ENCODE data around the gene MTERF4.

MTERF4 gene

GRCh38 chr2:241112592-241112991 lies 10.5 kb upstream of the MTERF4 start:
- no peak overlapping the region for H3K4me3 ChIP-seq (ENCODE audit: control insufficient read depth, low read depth, low read length)
- no peak for TF ChIP-seq CTCF (conservative IDR thresholded peaks at IDR 0.05; ENCODE audit: control insufficient read depth, insufficient read depth, low read depth, low read length)
- no peak for DNase-seq (ENCODE audit: low read depth)

GRCh38 chr2:241112046-241112445 lies 10.0 kb upstream of the MTERF4 start:
- DNase-seq (ENCODE audit: low read depth): no peak
- no peak overlapping the region for H3K4me3 ChIP-seq (ENCODE audit: control insufficient read depth, low read depth, low read length)
- no peak for TF ChIP-seq CTCF (conservative IDR thresholded peaks at IDR 0.05; ENCODE audit: control insufficient read depth, insufficient read depth, low read depth, low read length)

- no peak for TF ChIP-seq CTCF (conservative IDR thresholded peaks at IDR 0.05; ENCODE audit: control insufficient read depth, insufficient read depth, low read depth, low read length)
- no peak for DNase-seq (ENCODE audit: low read depth)
- no peak overlapping the region for H3K4me3 ChIP-seq (ENCODE audit: control insufficient read depth, low read depth, low read length)
These were observed 9.3 kb upstream of the MTERF4 start for GRCh38 chr2:241111440-241111805.

- TF ChIP-seq CTCF (conservative IDR thresholded peaks at IDR 0.05; ENCODE audit: control insufficient read depth, insufficient read depth, low read depth, low read length): no peak
- DNase-seq (ENCODE audit: low read depth): no peak
- no peak overlapping the region for H3K4me3 ChIP-seq (ENCODE audit: control insufficient read depth, low read depth, low read length)
These were observed 8.7 kb upstream of the MTERF4 start for GRCh38 chr2:241110607-241111439.

- DNase-seq (ENCODE audit: low read depth): no peak
- TF ChIP-seq CTCF (conservative IDR thresholded peaks at IDR 0.05; ENCODE audit: control insufficient read depth, insufficient read depth, low read depth, low read length): no peak
- H3K4me3 ChIP-seq (ENCODE audit: control insufficient read depth, low read depth, low read length): no peak overlapping the region
These were observed 8.1 kb upstream of the MTERF4 start for GRCh38 chr2:241110089-241110606.

- no peak overlapping the region for H3K4me3 ChIP-seq (ENCODE audit: control insufficient read depth, low read depth, low read length)
- no peak for TF ChIP-seq CTCF (conservative IDR thresholded peaks at IDR 0.05; ENCODE audit: control insufficient read depth, insufficient read depth, low read depth, low read length)
- no peak for DNase-seq (ENCODE audit: low read depth)
These were observed 7.4 kb upstream of the MTERF4 start for GRCh38 chr2:241109210-241110088.

All from fibroblast of mammary gland (primary cell).